ENCODE measurements around the gene PRMT2. TPM values are rescaled to one million over a fixed set of nuclear protein-coding genes. Genes with fewer than 3 reads are reported as not detected.

PRMT2 gene
- total and polyA plus RNA-seq, 2 donors from 2014 or later, result 82.6 to 100 TPM

GRCh38 chr21:46603228-46603627 is 32.2 kb upstream of the PRMT2 start:
- no peak overlapping the region for H3K4me3 ChIP-seq (ENCODE audit: low read length in 3 of 3)

GRCh38 chr21:46604329-46604974 is 31.0 kb upstream of the PRMT2 start:
- TF ChIP-seq CTCF (IDR thresholded peaks at IDR 0.05; ENCODE audit: borderline replicate concordance, extremely low read depth, insufficient read depth), result no peak
- Histone ChIP-seq H3K9me3 (ENCODE audit: control insufficient read depth in 2 of 3, insufficient read depth in 1 of 3, low read length in 3 of 3) (no peaks in the 10 kb centered on the region), H3K4me1 (ENCODE audit: control insufficient read depth in 2 of 3, insufficient read depth in 2 of 3, low read depth in 1 of 3, low read length in 3 of 3) (no peaks in the 10 kb centered on the region), H3K36me3 (ENCODE audit: control insufficient read depth in 2 of 3, insufficient read depth in 3 of 3, low read length in 3 of 3) (no peaks in the 10 kb centered on the region), H3K4me3 (ENCODE audit: low read length in 3 of 3) (no peak overlapping the region), H3K9ac (ENCODE audit: low read length in 3 of 3) (no peak overlapping the region), H3K27me3 (ENCODE audit: control insufficient read depth, insufficient read depth, low read length) (no peaks in the 10 kb centered on the region), H3K27ac (ENCODE audit: low read depth in 2 of 2, low read length in 2 of 2) (no peak overlapping the region)
- no peak for FAIRE-seq
- DNase-seq, result no peak
- intact Hi-C loops (cut with DNase I), result no loop called here

More at GRCh38 chr21:46603228-46603627, 32.2 kb upstream of the PRMT2 start:
- Histone ChIP-seq H3K9ac (ENCODE audit: low read length in 3 of 3) (no peak overlapping the region), H3K9me3 (ENCODE audit: control insufficient read depth in 2 of 3, insufficient read depth in 1 of 3, low read length in 3 of 3) (no peaks in the 10 kb centered on the region), H3K27me3 (ENCODE audit: control insufficient read depth, insufficient read depth, low read length) (no peaks in the 10 kb centered on the region), H3K27ac (ENCODE audit: low read depth in 2 of 2, low read length in 2 of 2) (no peak overlapping the region), H3K4me1 (ENCODE audit: control insufficient read depth in 2 of 3, insufficient read depth in 2 of 3, low read depth in 1 of 3, low read length in 3 of 3) (peaks cover 0 to 6% (median 0%) of the 10 kb centered on the region in 3 donors), H3K36me3 (ENCODE audit: control insufficient read depth in 2 of 3, insufficient read depth in 3 of 3, low read length in 3 of 3) (no peaks in the 10 kb centered on the region)
- TF ChIP-seq CTCF (IDR thresholded peaks at IDR 0.05; ENCODE audit: borderline replicate concordance, extremely low read depth, insufficient read depth), result no peak
- DNase-seq (no peak), FAIRE-seq (no peak)
- intact Hi-C loops (cut with DNase I), result no loop called here

- H3K36me3 ChIP-seq (ENCODE audit: control insufficient read depth in 2 of 3, insufficient read depth in 3 of 3, low read length in 3 of 3), result no peaks in the 10 kb centered on the region
- H3K27ac ChIP-seq (ENCODE audit: low read depth in 2 of 2, low read length in 2 of 2), result no peak within 1 kb of the TSS
- no peak within 1 kb of the TSS for H3K9ac ChIP-seq (ENCODE audit: low read length in 3 of 3)
- H3K4me1 ChIP-seq (ENCODE audit: control insufficient read depth in 2 of 3, insufficient read depth in 2 of 3, low read depth in 1 of 3, low read length in 3 of 3), result no peaks in the 10 kb centered on the region
- H3K27me3 ChIP-seq (ENCODE audit: control insufficient read depth, insufficient read depth, low read length), result no peaks in the 10 kb centered on the region
- peak in 4 of 5 donors; percentile 49 to 67 (median 62) for DNase-seq
- TF ChIP-seq CTCF (IDR thresholded peaks at IDR 0.05; ENCODE audit: borderline replicate concordance, extremely low read depth, insufficient read depth), result no peak
- no peaks in the 10 kb centered on the region for H3K9me3 ChIP-seq (ENCODE audit: control insufficient read depth in 2 of 3, insufficient read depth in 1 of 3, low read length in 3 of 3)
- no peak for FAIRE-seq
- intact Hi-C loops (cut with DNase I), result no loop called here
- H3K4me3 ChIP-seq (ENCODE audit: low read length in 3 of 3), result no peak within 1 kb of the TSS
Observed at GRCh38 chr21:46604975-46605766, 30.3 kb upstream of the PRMT2 start, which contains the start of gene S100B. TSS of gene S100B (minus strand) at chr21:46605082. CDS start at chr21:46602415, 2,667 bp downstream.
